Fibroblast of skin of back (primary cell): ENCODE measurements around the gene CLCN6.
A peak's percentile ranks its signal among the peaks of the same experiment; 100 is the strongest.

Experiments
- DNase-seq: peaks from one replicate; pipeline ENCODE4 v3.0.0-alpha.2; 2013

The CLCN6 gene

DNA sequence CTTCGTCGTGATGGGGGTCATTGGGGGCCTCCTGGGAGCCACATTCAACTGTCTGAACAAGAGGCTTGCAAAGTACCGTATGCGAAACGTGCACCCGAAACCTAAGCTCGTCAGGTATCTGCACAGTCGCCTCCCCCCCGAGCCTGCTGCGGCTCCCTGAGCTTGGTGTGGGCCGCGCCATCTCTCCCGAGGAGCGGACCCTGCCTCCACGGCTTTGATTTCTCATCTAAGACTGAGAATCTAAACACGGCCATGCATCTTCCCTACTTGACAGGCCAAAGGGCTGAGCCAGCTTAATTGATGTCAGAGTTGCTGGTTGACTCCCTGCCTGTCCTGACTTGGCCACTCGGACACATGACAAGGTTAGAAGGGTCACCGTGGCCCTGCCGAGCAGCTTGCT is 22.5 kb downstream of the CLCN6 start:
- DNase-seq = no peak

DNA sequence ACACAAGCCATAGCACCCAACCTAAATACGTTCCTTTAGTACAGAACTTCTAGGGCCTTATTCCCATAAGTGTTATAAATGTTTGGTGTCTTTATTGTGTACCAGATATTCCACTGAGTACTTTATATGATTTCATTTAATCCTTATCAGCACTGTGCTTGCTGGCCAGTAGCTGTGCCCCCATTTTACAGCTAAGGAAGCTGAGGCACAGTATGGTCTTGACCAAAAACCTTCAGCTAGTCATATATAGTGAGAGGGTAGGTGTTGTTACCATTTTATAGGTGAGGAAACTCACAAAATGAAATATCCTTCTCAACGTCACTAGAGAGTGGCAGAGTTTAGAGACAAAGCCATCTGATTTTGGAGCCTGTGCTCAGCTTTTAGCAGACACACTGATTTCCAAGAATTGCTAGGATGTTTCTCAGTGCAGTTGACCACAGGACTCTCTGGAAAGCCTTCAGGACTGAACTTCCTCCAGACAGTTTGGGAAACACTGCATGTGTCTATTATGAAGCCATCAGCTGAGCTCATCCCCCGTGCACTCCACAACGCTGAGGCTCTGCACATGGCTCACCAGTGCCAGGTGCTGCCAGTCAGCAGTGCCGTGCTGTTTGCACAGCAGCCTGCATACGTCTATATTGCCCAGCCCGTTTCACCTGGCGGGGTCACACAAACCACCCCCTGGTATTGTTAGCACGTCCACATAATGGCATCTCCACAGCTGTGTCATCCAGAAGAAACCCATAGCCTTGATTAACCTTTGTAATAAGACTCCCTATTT is 26.1 kb downstream of the CLCN6 start:
- DNase-seq = no peak

DNA sequence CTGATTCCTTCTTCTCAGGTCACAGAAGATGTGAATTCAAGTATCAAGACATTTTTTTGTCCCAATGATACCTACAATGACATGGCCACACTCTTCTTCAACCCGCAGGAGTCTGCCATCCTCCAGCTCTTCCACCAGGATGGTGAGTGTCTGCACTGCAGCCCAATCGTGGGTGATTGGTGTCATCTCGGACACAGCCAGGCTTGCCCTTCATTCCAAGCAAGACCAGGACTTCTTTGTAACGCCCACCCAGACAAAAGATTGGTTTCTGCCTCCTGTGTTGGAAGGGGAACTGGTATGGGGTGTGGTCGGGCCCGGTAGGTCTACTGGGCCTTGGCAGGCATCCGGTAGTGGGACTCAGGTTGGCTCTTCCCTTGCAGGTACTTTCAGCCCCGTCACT is 27.5 kb downstream of the CLCN6 start:
- DNase-seq = no peak

DNA sequence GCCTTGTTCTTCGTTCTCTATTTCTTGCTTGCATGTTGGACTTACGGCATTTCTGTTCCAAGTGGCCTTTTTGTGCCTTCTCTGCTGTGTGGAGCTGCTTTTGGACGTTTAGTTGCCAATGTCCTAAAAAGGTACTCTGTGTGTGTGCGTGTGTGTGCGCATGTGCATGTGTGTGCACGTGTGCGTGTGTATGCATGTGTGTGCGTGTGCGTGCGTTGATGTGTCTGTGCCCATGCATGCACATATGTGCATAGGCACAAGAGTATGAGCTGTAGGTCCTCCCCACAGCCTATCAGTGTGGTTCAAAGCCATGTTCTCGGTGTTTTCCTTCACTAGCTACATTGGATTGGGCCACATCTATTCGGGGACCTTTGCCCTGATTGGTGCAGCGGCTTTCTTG is 27.9 kb downstream of the CLCN6 start:
- no peak for DNase-seq

DNA sequence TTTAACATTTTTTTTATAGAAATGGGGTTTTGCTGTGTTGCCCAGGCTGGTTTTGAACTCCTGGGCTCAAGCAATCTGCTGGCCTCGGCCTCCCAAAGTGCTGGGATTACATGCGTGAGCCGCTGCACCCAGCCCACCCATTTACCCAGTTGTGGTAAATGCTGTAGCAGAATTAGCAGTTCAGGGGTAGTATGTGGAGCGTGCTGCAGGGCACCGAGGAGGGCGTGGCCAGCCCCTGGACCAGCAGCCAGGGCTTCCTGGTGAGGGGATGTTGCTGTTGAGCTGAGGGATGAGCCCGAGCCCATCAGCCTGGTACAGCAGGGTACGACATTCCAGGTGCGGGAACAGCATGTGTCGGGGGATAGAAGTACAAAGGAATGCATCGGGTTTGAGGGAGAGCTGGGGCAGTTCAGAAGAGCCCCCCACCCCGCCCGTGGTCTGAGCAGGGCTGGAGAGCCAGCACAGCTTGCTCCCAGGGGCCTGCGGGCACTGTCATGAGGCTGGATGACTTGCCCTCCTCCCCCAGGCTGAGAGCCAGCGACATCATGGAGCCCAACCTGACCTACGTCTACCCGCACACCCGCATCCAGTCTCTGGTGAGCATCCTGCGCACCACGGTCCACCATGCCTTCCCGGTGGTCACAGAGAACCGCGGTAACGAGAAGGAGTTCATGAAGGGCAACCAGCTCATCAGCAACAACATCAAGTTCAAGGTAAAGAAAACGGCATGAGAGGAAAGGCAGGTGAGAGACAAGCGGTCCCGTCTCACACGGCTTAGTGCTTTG is 29.6 kb downstream of the CLCN6 start:
- DNase-seq = no peak

DNA sequence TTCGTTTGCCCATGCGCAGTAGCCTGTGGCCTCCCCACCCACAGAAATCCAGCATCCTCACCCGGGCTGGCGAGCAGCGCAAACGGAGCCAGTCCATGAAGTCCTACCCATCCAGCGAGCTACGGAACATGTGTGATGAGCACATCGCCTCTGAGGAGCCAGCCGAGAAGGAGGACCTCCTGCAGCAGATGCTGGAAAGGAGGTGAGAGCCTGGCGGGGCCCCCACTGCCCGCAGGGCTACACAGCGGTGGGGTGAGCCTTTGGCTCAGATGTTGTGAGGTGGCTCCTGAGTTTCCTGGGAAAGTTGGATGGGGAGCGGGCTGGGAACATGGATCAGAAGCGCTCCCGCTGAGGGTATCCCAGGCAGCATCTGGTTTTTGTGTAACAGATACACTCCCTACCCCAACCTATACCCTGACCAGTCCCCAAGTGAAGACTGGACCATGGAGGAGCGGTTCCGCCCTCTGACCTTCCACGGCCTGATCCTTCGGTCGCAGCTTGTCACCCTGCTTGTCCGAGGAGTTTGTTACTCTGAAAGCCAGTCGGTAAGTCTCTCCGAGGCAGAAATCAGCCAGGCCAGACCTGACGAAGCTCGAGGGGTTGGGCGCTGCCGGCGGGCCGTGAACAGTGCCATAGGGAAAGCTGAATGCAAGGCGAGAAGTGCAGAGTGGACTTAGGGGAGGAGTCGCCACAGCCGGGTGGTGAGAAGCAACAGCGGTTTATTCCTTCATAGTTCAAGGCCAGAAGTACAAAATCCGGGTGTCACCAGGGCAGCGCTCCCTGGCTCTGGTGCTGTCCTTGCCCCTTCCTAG is 31.2 kb downstream of the CLCN6 start:
- DNase-seq = no peak

DNA sequence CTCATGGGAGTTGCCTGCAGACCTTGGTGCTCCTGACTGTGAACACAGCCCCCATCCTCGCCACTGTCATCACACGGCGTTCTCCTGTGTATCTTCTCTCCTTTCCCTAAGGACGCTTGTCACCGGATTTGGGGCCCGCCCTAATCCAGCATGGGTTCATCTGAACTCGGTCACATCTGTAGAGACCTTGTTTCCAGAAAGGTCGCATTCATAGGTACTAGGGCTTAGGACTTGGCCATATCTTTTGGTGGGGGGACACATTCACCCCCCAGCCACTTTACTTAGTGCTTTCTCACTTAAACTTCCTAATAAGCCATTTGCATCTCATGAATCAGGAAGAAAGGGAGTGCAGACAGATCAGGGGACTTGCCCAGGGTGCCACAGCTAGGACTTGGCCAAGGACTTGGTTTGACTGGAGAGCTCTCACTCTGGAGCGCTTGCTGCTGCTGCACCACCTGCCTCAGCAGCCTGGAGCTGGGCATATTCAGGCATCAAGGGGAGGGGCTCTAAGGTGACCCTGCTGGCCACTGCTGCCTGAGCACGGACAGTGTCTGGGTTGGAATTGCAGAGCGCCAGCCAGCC is 31.9 kb downstream of the CLCN6 start:
- no peak for DNase-seq

DNA sequence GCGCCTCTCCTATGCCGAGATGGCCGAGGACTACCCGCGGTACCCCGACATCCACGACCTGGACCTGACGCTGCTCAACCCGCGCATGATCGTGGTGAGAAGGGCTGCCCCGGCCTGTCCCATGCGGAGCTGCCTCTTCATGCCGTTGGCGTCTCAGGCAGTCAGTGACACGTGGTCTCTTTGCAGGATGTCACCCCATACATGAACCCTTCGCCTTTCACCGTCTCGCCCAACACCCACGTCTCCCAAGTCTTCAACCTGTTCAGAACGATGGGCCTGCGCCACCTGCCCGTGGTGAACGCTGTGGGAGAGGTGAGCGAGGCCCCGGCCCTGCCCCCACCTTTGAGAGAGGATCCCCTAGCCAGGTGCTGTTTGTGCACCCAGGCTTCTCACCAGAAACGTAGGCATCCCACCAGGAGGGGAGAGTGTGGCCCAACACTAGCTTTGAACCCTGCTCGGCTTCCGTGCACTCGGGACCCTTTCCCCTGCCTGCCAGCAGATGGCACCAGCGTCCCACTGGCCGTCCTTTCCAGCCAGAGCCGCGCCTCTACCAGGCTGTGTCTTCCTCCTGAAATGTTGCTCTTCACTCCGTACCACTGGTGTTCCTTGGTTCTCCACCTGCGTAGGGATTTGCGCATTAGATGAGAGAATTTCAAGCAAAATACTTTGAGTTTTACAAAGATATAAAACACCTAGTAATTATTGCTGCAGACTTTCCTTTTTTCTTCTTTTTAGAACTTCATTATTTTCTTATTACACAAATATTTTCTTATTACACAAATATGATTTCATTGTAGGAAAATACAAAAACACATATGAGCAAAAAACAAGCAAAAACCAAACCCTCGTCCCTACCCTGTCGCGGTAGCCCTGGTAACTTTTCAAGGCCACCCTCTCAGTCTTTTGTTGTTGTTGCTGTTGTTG is 32.6 kb downstream of the CLCN6 start:
- peak; percentile 51 for DNase-seq

DNA sequence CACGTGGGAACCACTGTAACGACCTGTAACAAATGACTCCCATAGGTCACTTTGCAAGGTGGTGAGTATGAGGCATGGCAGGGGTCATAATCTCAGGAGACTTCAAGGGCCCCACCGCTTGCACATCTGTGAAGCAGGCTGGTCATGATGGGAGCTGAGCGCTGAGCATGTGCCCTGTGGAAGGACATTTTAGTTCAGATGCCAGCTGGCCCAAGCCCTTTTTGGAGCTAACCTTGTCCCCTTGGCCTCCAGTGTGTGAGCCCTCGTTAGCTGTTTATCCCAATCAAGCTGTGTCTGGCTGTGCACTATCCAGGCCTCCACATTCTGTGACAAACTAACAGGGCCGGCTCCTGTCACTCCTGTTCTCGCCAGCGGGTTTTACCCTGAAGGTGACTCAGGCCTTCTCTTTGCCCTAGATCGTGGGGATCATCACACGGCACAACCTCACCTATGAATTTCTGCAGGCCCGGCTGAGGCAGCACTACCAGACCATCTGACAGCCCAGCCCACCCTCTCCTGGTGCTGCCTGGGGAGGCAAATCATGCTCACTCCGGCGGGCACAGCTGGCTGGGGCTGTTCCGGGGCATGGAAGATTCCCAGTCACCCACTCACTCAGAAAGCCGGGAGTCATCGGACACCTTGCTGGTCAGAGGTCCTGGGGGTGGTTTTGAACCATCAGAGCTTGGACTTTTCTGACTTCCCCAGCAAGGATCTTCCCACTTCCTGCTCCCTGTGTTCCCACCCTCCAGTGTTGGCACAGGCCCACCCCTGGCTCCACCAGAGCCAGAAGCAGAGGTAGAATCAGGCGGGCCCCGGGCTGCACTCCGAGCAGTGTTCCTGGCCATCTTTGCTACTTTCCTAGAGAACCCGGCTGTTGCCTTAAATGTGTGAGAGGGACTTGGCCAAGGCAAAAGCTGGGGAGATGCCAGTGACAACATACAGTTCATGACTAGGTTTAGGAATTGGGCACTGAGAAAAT is 34.0 kb downstream of the CLCN6 start:
- no peak for DNase-seq

DNA sequence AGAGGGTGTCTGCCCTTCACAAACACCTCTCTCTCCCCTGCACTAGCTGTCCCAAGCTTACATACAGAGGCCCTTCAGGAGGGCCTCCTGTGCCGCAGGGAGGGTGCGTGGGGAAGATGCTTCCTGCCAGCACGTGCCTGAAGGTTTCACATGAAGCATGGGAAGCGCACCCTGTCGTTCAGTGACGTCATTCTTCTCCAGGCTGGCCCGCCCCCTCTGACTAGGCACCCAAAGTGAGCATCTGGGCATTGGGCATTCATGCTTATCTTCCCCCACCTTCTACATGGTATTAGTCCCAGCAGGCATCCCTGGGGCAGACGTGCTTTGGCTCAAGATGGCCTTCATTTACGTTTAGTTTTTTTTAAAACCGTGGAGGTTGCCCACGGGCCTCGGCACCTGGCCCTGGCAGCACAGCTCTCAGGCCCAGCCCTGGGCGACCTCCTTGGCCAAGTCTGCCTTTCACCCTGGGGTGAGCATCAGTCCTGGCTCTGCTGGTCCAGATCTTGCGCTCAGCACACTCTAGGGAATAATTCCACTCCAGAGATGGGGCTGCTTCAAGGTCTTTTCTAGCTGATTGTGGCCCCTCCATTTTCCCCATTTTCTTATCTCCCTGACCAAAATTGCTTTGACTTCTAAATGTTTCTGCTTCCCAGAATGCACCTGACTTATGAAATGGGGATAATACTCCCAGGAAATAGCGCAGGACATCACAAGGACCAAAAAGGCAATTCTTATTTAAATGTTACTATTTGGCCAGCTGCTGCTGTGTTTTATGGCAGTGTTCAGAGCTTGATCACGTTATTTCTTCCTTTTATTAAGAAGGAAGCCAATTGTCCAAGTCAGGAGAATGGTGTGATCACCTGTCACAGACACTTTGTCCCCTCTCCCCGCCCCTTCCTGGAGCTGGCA is 35.5 kb downstream of the CLCN6 start:
- DNase-seq = no peak

DNA sequence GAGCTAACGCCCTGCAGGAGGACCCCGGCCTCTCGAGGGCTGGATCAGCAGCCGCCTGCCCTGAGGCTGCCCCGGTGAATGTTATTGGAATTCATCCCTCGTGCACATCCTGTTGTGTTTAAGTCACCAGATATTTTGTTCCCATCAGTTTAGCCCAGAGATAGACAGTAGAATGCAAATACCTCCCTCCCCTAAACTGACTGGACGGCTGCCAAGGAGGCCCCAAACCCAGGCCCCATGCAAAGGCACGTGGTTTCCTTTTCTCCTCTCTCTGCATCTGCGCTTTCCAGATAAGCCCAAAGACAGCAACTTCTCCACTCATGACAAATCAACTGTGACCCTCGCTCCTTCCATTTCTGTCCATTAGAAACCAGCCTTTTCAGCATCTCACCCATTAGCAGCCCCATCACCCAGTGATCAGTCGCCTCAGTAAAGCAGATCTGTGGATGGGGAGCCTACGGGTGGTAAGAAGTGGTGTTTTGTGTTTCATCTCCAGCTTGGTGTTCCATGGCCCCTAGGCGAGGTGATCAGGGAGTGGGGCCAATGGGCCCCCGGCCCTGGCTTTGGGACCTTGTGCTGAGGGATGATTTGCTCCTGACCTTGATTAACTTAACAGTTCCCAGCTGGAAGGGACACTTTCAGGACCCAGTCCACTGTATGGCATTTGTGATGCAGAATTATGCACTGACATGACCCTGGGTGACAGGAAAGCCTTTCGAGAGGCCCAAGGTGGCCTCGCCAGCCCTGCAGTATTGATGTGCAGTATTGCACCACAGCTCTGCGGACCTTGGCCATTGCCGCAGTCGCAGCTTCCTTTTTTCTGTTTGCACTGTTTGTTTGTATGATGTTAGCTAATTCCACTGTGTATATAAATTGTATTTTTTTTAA is 36.4 kb downstream of the CLCN6 start:
- DNase-seq = peak; percentile 30

DNA sequence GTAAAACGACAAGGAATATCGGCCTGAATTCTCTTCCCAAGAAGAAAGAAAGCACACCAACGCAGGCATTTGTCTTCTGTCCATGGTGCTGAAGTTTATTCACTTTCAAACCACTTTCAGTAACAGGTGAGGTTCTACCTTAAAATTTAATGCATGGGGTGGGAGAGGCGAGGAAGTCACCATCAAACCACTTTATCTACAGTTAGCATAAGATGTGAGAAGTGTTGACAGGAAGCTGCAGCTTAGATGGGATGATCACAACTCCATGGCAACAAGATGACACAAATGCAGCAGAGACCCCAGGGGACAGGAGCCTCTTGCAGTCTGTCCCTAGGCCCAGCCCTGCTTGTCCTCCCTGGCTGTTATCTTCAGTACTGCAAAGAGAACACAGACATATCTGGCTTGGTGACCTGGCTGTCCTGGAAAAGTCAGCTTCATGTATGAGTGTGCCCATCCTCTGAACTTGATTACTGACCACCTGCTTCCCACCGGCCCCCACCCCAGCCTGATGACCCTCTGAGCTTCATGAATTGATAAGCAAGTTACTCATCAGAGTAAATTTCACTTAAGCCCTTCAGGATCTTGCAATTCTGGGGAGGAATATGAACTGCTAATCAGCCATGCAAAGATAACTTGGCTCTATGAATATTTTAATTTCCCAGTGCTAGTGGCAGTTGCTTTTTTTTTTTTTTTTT is 39.8 kb downstream of the CLCN6 start:
- peak; percentile 17 for DNase-seq

DNA sequence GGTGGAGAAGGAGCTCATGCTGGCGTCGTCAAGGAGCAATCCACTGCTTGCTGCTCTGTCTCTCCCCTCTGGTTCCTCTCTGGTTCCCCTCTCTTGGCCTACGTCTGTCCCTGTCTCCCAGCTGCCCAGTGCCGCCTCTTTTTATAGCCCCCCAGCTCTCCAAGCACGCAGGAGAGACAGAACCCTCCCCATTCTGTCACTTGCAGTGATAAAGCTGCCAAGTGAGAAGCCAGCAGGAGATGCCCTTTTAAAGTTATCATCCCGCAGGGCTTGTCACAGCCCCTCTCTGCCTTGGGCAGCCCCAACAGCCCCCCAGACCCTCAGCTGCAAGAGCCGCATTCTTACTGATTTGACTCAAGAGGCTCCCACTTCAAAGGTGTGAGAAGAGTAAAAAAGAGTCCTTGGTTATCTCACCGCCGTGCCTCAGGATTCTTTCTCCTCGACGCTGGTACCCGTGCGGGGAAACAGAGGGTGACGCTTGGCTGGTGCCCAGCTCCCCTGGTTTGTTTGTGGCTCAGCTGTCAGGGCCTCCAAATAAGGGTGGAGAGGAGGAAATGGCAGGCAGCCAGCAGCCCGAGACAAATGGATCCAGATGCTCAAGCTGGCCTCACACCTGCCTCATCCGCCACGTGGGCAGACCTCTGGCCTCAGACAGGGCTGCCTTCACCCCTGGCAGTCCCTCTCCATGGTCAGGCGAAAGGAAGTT is 41.8 kb downstream of the CLCN6 start, which contains the start of gene NPPA:
Gene NPPA, minus strand, starts transcription at position 117 of the 706 bp plus-strand sequence. Its CDS starts 99 bp downstream, at position 18.
- peak; percentile 11 for DNase-seq

DNA sequence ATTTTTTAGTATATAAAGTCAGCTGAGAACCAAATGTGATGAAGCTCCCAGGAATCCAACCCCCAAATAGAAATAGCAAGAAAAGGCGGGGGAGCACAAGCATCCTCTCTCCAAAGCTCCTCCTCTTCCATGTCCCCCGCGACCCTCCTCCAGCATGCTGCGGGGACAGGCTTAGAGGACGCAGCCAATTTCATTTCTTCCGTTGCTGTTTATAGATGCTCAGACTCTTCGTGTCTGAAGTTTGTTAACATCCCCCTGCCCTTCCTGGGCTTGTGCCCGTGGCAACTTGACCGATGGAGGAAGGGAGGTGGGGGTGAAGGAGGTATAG is 42.3 kb downstream of the CLCN6 start:
- DNase-seq = no peak

DNA sequence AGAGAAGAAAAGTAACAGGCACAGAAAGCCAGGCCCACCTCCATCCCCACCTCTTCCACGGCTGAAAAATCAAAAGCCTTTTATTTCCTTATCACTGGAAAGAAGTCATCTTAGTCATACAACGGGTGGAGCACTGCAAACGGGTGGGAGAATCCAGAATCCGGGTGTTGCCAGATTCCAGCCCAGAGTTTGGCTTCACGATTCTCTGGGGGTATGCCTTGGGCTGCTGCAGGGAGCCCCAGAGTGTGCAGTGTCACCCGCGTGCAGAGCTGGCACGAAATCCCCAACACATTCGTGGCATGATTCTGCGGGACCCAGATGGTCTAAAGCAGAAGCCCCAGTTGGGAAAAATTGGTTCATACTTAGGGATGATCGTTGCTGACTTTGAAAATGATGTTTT is 44.2 kb downstream of the CLCN6 start:
- no peak for DNase-seq

DNA sequence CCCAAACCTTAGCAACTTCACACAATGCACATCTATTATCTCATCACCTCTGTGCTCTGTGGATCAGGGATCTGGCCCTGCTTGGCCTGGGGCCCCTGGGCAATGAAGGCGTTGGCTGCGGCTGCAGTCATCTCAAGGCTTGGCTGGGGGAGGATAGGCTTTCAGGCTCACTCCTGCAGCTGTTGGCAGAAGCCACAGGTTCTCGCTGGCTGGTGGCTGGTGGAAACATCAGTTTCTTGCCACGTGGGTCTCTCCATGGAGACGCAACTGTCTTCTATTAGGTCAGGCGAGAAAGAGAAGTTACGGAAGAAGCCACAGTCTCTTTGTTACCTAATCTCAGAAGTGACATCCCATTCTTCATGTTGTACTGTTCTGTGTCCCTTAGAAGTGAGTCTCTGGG is 45.2 kb downstream of the CLCN6 start:
- DNase-seq = no peak

DNA sequence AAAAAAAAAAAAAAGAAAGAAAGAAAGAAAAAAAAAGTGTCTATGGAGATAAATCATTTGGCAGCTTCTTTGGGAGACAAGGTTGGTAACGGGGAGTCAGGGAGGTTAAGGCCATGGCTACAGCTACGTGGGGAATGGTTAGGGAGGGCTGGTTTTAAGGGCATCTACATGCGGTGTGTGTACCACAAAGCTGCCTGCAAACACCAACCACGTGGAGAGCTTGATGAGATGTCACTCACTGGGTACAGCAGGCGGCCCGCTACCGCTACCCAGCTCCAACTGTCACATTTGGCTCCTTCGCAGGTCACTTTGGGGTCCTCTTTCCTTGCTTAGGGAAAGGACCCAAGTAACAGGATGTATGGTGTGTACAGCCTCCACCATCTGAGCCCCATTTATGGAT is 48.5 kb downstream of the CLCN6 start:
- DNase-seq = no peak
